ENCODE results near the gene CPNE5. TPM values are rescaled to one million over a fixed set of nuclear protein-coding genes. Genes with fewer than 3 reads are reported as not detected.

CPNE5 gene
- total RNA-seq, 1 donor from 2014 or later: 0.24 TPM

DNA sequence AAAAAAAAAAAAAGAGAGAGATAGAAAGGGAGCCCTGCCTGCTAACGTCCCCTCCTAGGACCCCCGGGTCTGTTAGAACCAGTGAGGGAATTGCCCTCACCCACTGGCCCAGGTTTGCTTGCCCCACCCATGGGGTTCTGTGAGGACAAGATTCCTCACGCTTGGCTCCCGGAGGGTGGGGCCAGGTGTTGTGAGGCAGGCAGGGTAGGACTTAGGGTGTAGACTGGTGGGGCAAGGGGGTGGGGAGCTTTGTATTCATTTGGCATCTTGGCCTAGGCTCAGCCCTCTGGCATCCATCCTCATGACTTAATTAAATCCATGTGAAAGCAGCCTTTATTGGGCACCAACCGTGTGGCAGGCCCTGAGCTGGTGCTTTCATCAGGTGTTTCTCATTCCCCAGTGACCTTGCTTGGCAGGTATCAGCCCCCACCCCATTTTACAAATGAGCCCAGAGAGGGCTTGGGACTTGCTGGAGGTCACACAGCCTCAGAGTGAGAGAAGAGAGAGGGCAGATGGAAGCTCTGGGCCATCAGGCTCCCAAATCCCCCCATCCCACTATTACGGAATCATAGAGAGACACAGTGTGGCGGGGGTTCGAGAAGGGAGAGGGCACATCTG is 122.7 kb downstream of the CPNE5 start:
- TF ChIP-seq, protein P1, sequence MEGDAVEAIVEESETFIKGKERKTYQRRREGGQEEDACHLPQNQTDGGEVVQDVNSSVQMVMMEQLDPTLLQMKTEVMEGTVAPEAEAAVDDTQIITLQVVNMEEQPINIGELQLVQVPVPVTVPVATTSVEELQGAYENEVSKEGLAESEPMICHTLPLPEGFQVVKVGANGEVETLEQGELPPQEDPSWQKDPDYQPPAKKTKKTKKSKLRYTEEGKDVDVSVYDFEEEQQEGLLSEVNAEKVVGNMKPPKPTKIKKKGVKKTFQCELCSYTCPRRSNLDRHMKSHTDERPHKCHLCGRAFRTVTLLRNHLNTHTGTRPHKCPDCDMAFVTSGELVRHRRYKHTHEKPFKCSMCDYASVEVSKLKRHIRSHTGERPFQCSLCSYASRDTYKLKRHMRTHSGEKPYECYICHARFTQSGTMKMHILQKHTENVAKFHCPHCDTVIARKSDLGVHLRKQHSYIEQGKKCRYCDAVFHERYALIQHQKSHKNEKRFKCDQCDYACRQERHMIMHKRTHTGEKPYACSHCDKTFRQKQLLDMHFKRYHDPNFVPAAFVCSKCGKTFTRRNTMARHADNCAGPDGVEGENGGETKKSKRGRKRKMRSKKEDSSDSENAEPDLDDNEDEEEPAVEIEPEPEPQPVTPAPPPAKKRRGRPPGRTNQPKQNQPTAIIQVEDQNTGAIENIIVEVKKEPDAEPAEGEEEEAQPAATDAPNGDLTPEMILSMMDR (IDR thresholded peaks at IDR 0.05; ENCODE audit: unreplicated experiment): no peak
- H3K4me1 Mint-ChIP-seq (ENCODE audit: low read depth): no peaks in the 10 kb centered on the region
- H3K9me3 Mint-ChIP-seq (ENCODE audit: low read depth): no peaks in the 10 kb centered on the region
- H3K36me3 Mint-ChIP-seq (ENCODE audit: insufficient read depth): no peaks in the 10 kb centered on the region
- no peak overlapping the region for H3K27ac Mint-ChIP-seq
- H3K27me3 Mint-ChIP-seq: peaks cover 10% of the 10 kb centered on the region
- no peak for DNase-seq (ENCODE audit: low spot score, unreplicated experiment)
- H3K4me3 Mint-ChIP-seq (ENCODE audit: low read depth): no peak overlapping the region

DNA sequence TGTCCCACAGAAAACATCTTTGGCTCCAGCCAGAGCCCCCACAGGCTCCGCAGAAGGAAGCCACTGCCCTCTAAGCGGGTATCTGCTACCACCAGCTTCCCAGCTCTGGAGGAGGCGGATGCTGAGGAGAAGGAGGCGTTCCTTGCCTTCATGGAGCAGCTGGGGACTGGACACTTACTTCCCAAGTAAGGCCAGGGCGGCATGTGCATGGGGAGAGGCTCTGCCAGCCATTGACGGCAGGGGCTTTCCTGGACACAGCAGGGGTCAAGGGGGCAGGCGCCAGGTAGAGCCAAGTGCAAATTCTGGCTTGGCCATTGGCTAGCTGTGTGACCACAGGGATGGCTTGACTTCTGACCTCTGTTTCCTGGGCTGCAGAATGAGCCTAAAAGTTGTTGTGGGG is 123.8 kb downstream of the CPNE5 start:
- Mint-ChIP-seq H3K27me3 (peaks cover 7% of the 10 kb centered on the region), H3K9me3 (ENCODE audit: low read depth) (no peaks in the 10 kb centered on the region), H3K4me1 (ENCODE audit: low read depth) (no peaks in the 10 kb centered on the region), H3K27ac (no peak overlapping the region), H3K36me3 (ENCODE audit: insufficient read depth) (no peaks in the 10 kb centered on the region), H3K4me3 (ENCODE audit: low read depth) (no peak overlapping the region)
- TF ChIP-seq, protein P1 (IDR thresholded peaks at IDR 0.05; ENCODE audit: unreplicated experiment): no peak
- no peak for DNase-seq (ENCODE audit: low spot score, unreplicated experiment)

DNA sequence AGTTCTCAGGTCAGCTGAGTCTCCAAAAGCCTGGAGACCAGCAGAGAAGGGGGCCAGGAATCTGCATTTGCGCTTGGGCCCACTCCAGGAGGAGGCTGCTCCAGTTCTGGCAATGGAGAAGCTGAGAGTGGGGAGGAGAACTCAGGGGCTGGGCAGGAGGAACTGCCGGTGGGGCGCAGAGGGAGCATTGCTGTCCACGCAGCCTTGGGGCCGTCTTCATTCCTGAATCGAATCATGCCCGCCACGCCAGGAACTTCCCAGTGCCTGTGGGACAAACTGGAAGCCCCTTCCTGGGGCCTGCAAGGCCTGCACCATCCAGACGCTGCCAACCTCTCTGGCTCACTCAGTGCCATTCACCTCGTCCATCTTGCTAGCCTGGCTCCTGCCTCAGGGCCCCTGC is 124.7 kb downstream of the CPNE5 start:
- Mint-ChIP-seq H3K4me1 (ENCODE audit: low read depth) (no peaks in the 10 kb centered on the region), H3K9me3 (ENCODE audit: low read depth) (no peaks in the 10 kb centered on the region), H3K27me3 (peaks cover 9% of the 10 kb centered on the region), H3K27ac (peak overlapping the region; percentile 74), H3K36me3 (ENCODE audit: insufficient read depth) (no peaks in the 10 kb centered on the region), H3K4me3 (ENCODE audit: low read depth) (no peak overlapping the region)
- DNase-seq (ENCODE audit: low spot score, unreplicated experiment): no peak
- TF ChIP-seq, protein P1 (IDR thresholded peaks at IDR 0.05; ENCODE audit: unreplicated experiment): no peak

DNA sequence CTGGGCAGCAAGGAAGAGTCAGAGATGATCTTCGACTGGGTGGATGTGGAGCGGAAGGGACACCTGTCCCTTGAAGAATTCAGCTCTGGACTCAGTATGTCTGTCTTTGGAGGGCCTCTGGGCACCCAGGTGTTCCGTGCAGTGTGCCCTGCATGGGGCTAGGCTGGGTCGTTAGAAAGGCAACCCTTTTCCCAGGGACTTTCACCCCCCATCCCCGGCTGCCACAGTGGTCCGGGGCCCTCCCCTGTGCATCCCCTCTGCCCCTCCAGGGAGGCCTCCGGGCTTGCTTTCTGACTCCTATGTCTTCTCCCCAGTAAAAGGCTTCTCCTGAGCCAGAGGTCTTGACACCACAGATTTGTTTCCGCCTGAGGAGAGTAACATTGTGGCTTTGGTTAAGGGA is 125.4 kb downstream of the CPNE5 start:
- Mint-ChIP-seq H3K27me3 (peaks cover 5% of the 10 kb centered on the region), H3K36me3 (ENCODE audit: insufficient read depth) (no peaks in the 10 kb centered on the region), H3K4me3 (ENCODE audit: low read depth) (no peak overlapping the region), H3K27ac (no peak overlapping the region), H3K9me3 (ENCODE audit: low read depth) (no peaks in the 10 kb centered on the region), H3K4me1 (ENCODE audit: low read depth) (no peaks in the 10 kb centered on the region)
- DNase-seq (ENCODE audit: low spot score, unreplicated experiment): no peak
- TF ChIP-seq, protein P1 (IDR thresholded peaks at IDR 0.05; ENCODE audit: unreplicated experiment): no peak

DNA sequence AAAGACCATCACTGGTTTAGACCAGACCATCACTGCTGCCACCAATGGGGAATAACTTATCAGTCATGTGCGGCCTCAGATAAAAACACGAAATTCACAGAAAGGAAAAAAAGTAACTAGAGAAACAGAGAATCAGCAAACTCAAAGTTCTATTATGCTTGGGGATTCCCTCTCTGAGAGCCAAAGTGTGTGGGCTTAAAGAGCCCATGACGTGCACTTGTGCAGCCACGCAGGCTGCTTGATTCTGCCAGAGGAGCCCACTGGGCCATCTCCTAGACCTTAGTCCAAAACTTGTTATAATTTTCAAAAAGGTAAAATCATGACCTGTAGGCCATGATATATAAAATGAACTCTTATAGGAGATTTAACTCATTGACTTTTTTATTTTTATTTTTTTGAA is 126.4 kb downstream of the CPNE5 start:
- H3K4me3 Mint-ChIP-seq (ENCODE audit: low read depth): no peak overlapping the region
- H3K27me3 Mint-ChIP-seq: peaks cover 5% of the 10 kb centered on the region
- H3K27ac Mint-ChIP-seq: no peak overlapping the region
- DNase-seq (ENCODE audit: low spot score, unreplicated experiment): no peak
- TF ChIP-seq, protein P1 (IDR thresholded peaks at IDR 0.05; ENCODE audit: unreplicated experiment): no peak
- no peaks in the 10 kb centered on the region for H3K9me3 Mint-ChIP-seq (ENCODE audit: low read depth)
- H3K36me3 Mint-ChIP-seq (ENCODE audit: insufficient read depth): no peaks in the 10 kb centered on the region
- no peaks in the 10 kb centered on the region for H3K4me1 Mint-ChIP-seq (ENCODE audit: low read depth)
